Neuronal stem cell (in vitro differentiated cells): ENCODE data around the gene HSPB1.

Experiments used
- DNase-seq: peaks from one replicate; pipeline ENCODE4 v3.0.0-alpha.2; 2013; ENCODE audit warnings: low spot score
- H2AFZ ChIP-seq: one replicate; pipeline ENCODE4 v1.6.1; 2013; ENCODE audit warnings: mild to moderate bottlenecking, low read length, inconsistent platforms
- H2AK5ac ChIP-seq: 2 replicates; pipeline ENCODE4 v1.6.1; 2013; ENCODE audit warnings: low read depth, mild to moderate bottlenecking, inconsistent platforms, low read length, moderate library complexity, mixed read lengths
- H2BK120ac ChIP-seq: 2 replicates; pipeline ENCODE4 v1.6.1; 2013; ENCODE audit warnings: low read depth, mild to moderate bottlenecking, inconsistent platforms, low read length, moderate library complexity, mixed read lengths
- H2BK12ac ChIP-seq: one replicate; pipeline ENCODE4 v1.6.1; 2013; ENCODE audit warnings: low read length, inconsistent platforms
- H2BK15ac ChIP-seq: 2 replicates; pipeline ENCODE4 v1.6.1; 2013; ENCODE audit warnings: mild to moderate bottlenecking, low read length, inconsistent platforms, mixed read lengths
- H2BK5ac ChIP-seq: one replicate; pipeline ENCODE4 v1.6.1; 2013; ENCODE audit warnings: inconsistent platforms, mild to moderate bottlenecking, low read length, moderate library complexity
- H3K14ac ChIP-seq: one replicate; pipeline ENCODE4 v1.6.1; 2013; ENCODE audit warnings: low read length, inconsistent platforms
- H3K18ac ChIP-seq: 2 replicates; pipeline ENCODE4 v1.6.1; 2013; ENCODE audit warnings: low read length, inconsistent platforms
- H3K23ac ChIP-seq: 2 replicates; pipeline ENCODE4 v1.6.1; 2013; ENCODE audit warnings: low read depth, mild to moderate bottlenecking, mixed read lengths, low read length, inconsistent platforms; ENCODE audit not compliant: poor library complexity
- H3K27ac ChIP-seq: replicated peaks from 3 replicates; pipeline ENCODE4 v1.5.1; 2013; ENCODE audit warnings: low read length, inconsistent platforms
- H3K27me3 ChIP-seq, 3 experiments: 2 replicates each; pipeline ENCODE4 v1.6.1; 2013; ENCODE audit warnings: low read length in 3 of 3, mild to moderate bottlenecking in 2 of 3, inconsistent platforms in 1 of 3, low read depth in 1 of 3, mixed read lengths in 1 of 3, moderate library complexity in 1 of 3; ENCODE audit not compliant: control insufficient read depth in 3 of 3, insufficient read depth in 3 of 3
- H3K36me3 ChIP-seq, 2 donors: replicated peaks in 1 of 2; 2 replicates each; pipeline ENCODE4 v1.6.1; 2013; ENCODE audit warnings: low read length in 2 of 2; ENCODE audit not compliant: control insufficient read depth in 2 of 2, insufficient read depth in 2 of 2
- H3K4ac ChIP-seq: 2 replicates; pipeline ENCODE4 v1.6.1; 2013; ENCODE audit warnings: inconsistent platforms, mild to moderate bottlenecking, low read length, moderate library complexity
- H3K4me1 ChIP-seq, 2 donors: 1 replicate in 1 of 2; 2 replicates in 1 of 2; pipeline ENCODE4 v1.6.1; 2013; ENCODE audit warnings: low read length in 2 of 2, low read depth in 1 of 2; ENCODE audit not compliant: control insufficient read depth in 2 of 2, insufficient read depth in 1 of 2
- H3K4me2 ChIP-seq: one replicate; pipeline ENCODE4 v1.6.1; 2013; ENCODE audit warnings: mild to moderate bottlenecking, low read length, inconsistent platforms; ENCODE audit not compliant: insufficient read depth, poor library complexity, severe bottlenecking
- H3K4me3 ChIP-seq, 2 donors: 2 replicates each; pipeline ENCODE4 v1.5.1; 2013; ENCODE audit warnings: low read length in 2 of 2, mild to moderate bottlenecking in 2 of 2, inconsistent platforms in 1 of 2, moderate library complexity in 1 of 2
- H3K79me1 ChIP-seq: one replicate; pipeline ENCODE4 v1.6.1; 2013; ENCODE audit warnings: low read depth, mild to moderate bottlenecking, inconsistent platforms, low read length, moderate library complexity
- H3K9ac ChIP-seq: one replicate; pipeline ENCODE4 v1.6.1; 2013; ENCODE audit warnings: mild to moderate bottlenecking, low read depth, low read length, inconsistent platforms; ENCODE audit not compliant: poor library complexity
- H3K9me3 ChIP-seq, 2 donors: replicated peaks in 1 of 2; 2 replicates each; pipeline versions ENCODE3 to v1.6.1; 2013; ENCODE audit warnings: low read length in 2 of 2, mild to moderate bottlenecking in 2 of 2, inconsistent platforms in 1 of 2, low read depth in 1 of 2, mixed read lengths in 1 of 2, moderate library complexity in 1 of 2; ENCODE audit not compliant: control insufficient read depth in 2 of 2, insufficient read depth in 1 of 2
- H4K8ac ChIP-seq: one replicate; pipeline ENCODE4 v1.6.1; 2013; ENCODE audit warnings: low read depth, mild to moderate bottlenecking, inconsistent platforms, low read length, moderate library complexity
- H4K91ac ChIP-seq: one replicate; pipeline ENCODE4 v1.6.1; 2013; ENCODE audit warnings: low read length, low read depth, mild to moderate bottlenecking, inconsistent platforms; ENCODE audit not compliant: poor library complexity
- WGBS, 2 donors: extraction: QIAGEN DNeasy Blood & Tissue Kit; methylation state at CpG; one replicate each; pipeline ENCODE4 v1.1.7; 2013; ENCODE audit warnings: missing lambda C conversion rate in 2 of 2, mixed read lengths in 1 of 2; ENCODE audit not compliant: insufficient read length in 2 of 2, insufficient replicate concordance in 1 of 2; ENCODE audit errors: extremely low coverage in 2 of 2; 5-methylcytosine and 5-hydroxymethylcytosine counted together

The HSPB1 gene

GRCh38 chr7:76326646-76327233 lies 24.3 kb downstream of the HSPB1 start:
- DNase-seq, result no peak
- no peak overlapping the region for H3K23ac ChIP-seq
- no peak overlapping the region for H2BK12ac ChIP-seq
- no peaks in the 10 kb centered on the region for H3K4me1 ChIP-seq
- H2BK120ac ChIP-seq, result no peak overlapping the region
- no peak overlapping the region for H2BK5ac ChIP-seq
- H3K27me3 ChIP-seq, result no peaks in the 10 kb centered on the region
- no CpG with 5 or more reads among the region's 5 CpGs for WGBS, 2 donors
- H3K4me2 ChIP-seq, result no peak overlapping the region
- no peak overlapping the region for H4K91ac ChIP-seq
- H4K8ac ChIP-seq, result no peak overlapping the region
- no peak overlapping the region for H2AK5ac ChIP-seq
- H3K36me3 ChIP-seq, result peaks cover 36 to 97% of the 10 kb centered on the region in 2 donors
- no peak overlapping the region for H3K18ac ChIP-seq
- no peaks in the 10 kb centered on the region for H3K9me3 ChIP-seq
- H3K14ac ChIP-seq, result no peak overlapping the region
- no peak overlapping the region for H3K4ac ChIP-seq
- H3K9ac ChIP-seq, result no peak overlapping the region
- H2AFZ ChIP-seq, result no peak overlapping the region
- H3K4me3 ChIP-seq, result no peak overlapping the region
- peaks cover 10% of the 10 kb centered on the region for H3K79me1 ChIP-seq
- no peak overlapping the region for H3K27ac ChIP-seq
- no peak overlapping the region for H2BK15ac ChIP-seq

GRCh38 chr7:76327610-76328009 lies 25.1 kb downstream of the HSPB1 start:
- no peak for DNase-seq
- no peak overlapping the region for H3K18ac ChIP-seq
- no peak overlapping the region for H3K4me2 ChIP-seq
- H3K79me1 ChIP-seq, result peaks cover 14% of the 10 kb centered on the region
- no peak overlapping the region for H3K4ac ChIP-seq
- no peaks in the 10 kb centered on the region for H3K4me1 ChIP-seq
- H2BK15ac ChIP-seq, result no peak overlapping the region
- H4K91ac ChIP-seq, result no peak overlapping the region
- H4K8ac ChIP-seq, result no peak overlapping the region
- H2BK120ac ChIP-seq, result no peak overlapping the region
- H3K9me3 ChIP-seq, result no peaks in the 10 kb centered on the region
- H2AFZ ChIP-seq, result no peak overlapping the region
- peaks cover 39 to 98% of the 10 kb centered on the region in 2 donors for H3K36me3 ChIP-seq
- H3K4me3 ChIP-seq, result no peak overlapping the region
- H2BK12ac ChIP-seq, result no peak overlapping the region
- no peak overlapping the region for H3K23ac ChIP-seq
- no peak overlapping the region for H3K14ac ChIP-seq
- no peak overlapping the region for H2AK5ac ChIP-seq
- H2BK5ac ChIP-seq, result no peak overlapping the region
- no peak overlapping the region for H3K9ac ChIP-seq
- no peaks in the 10 kb centered on the region for H3K27me3 ChIP-seq
- H3K27ac ChIP-seq, result no peak overlapping the region
- no CpG with 5 or more reads among the region's 7 CpGs for WGBS, 2 donors

- no peaks in the 10 kb centered on the region for H3K27me3 ChIP-seq
- no peak overlapping the region for H3K4me2 ChIP-seq
- no peak overlapping the region for H2AFZ ChIP-seq
- no peak overlapping the region for H3K27ac ChIP-seq
- H3K18ac ChIP-seq, result no peak overlapping the region
- no peak overlapping the region for H2BK5ac ChIP-seq
- DNase-seq, result no peak
- no peak overlapping the region for H4K8ac ChIP-seq
- H2BK12ac ChIP-seq, result no peak overlapping the region
- H3K36me3 ChIP-seq, result peaks cover 40 to 98% of the 10 kb centered on the region in 2 donors
- peaks cover 14% of the 10 kb centered on the region for H3K79me1 ChIP-seq
- H3K9ac ChIP-seq, result no peak overlapping the region
- H3K9me3 ChIP-seq, result no peaks in the 10 kb centered on the region
- H4K91ac ChIP-seq, result no peak overlapping the region
- no peaks in the 10 kb centered on the region for H3K4me1 ChIP-seq
- H3K4me3 ChIP-seq, result no peak overlapping the region
- H2AK5ac ChIP-seq, result no peak overlapping the region
- no peak overlapping the region for H2BK120ac ChIP-seq
- no peak overlapping the region for H2BK15ac ChIP-seq
- H3K23ac ChIP-seq, result no peak overlapping the region
- H3K14ac ChIP-seq, result no peak overlapping the region
- WGBS, 2 donors, result no CpG with 5 or more reads among the region's 15 CpGs
- no peak overlapping the region for H3K4ac ChIP-seq
Observed at GRCh38 chr7:76328389-76328788, 25.9 kb downstream of the HSPB1 start.

GRCh38 chr7:76329479-76329878 lies 27.0 kb downstream of the HSPB1 start:
- Histone ChIP-seq H4K8ac (no peak overlapping the region), H2AK5ac (no peak overlapping the region), H3K23ac (peak overlapping the region; percentile 57), H3K4me1 (no peaks in the 10 kb centered on the region), H2BK15ac (no peak overlapping the region), H3K4me3 (no peak overlapping the region), H3K9ac (no peak overlapping the region), H2BK5ac (no peak overlapping the region), H3K4me2 (no peak overlapping the region), H3K36me3 (peaks cover 44 to 99% of the 10 kb centered on the region in 2 donors), H3K14ac (no peak overlapping the region), H3K27me3 (no peaks in the 10 kb centered on the region), H3K79me1 (peaks cover 16% of the 10 kb centered on the region), H3K18ac (no peak overlapping the region), H2BK120ac (no peak overlapping the region), H3K27ac (no peak overlapping the region), H2BK12ac (no peak overlapping the region), H4K91ac (no peak overlapping the region), H2AFZ (no peak overlapping the region), H3K9me3 (no peaks in the 10 kb centered on the region), H3K4ac (no peak overlapping the region)
- WGBS, 2 donors, result no CpG with 5 or more reads among the region's 29 CpGs
- no peak for DNase-seq
